IMR-90 (cell line): ENCODE data around the gene MAGI3. TPM values are rescaled to one million over a fixed set of nuclear protein-coding genes. Genes with fewer than 3 reads are reported as not detected.

Source experiments
- ATAC-seq: fragments of 200-7000 bp; cut with Tn5 transposase; 2 replicates; pipeline ENCODE4 v1.9.1; 2020; ENCODE audit warnings: low read depth, mild to moderate bottlenecking, moderate library complexity
- BruUV-seq: library from RNA; stranded (reverse); fragments of 400-500 nt; replicated peaks from 2 replicates; lab custom pipeline; 2021; lab: Mats Ljungman, UMichigan
- CTCF ChIA-PET: fragments of 300-600 bp; formaldehyde crosslinking; extraction: SDS; loops from one replicate; lab custom pipeline; 2021; ENCODE audit warnings: antibody characterized with exemption; lab: Yijun Ruan, JAX
- POLR2A ChIA-PET: fragments of 300-600 bp; sonication (Branson Sonifier 250); formaldehyde crosslinking; loops from one replicate; lab custom pipeline; 2022; ENCODE audit warnings: antibody characterized with exemption; ENCODE audit not compliant: unreplicated experiment; lab: Charles Lee
- DNase-seq: peaks from one replicate; pipeline ENCODE4 v3.0.0; 2013
- H2AFZ ChIP-seq: replicated peaks from 2 replicates; pipeline ENCODE3; 2013; ENCODE audit warnings: low read length, mild to moderate bottlenecking; ENCODE audit not compliant: poor library complexity
- H2AK5ac ChIP-seq: 2 replicates; pipeline ENCODE4 v1.6.1; 2013; ENCODE audit warnings: low read depth, low read length, inconsistent platforms
- H2AK9ac ChIP-seq: replicated peaks from 2 replicates; pipeline ENCODE3; 2013; ENCODE audit warnings: mild to moderate bottlenecking, low read depth, low read length, moderate library complexity; ENCODE audit not compliant: poor library complexity
- H2BK120ac ChIP-seq: 2 replicates; pipeline ENCODE4 v1.6.1; 2013; ENCODE audit warnings: low read depth, low read length, inconsistent platforms
- H2BK15ac ChIP-seq: 3 replicates; pipeline ENCODE4 v1.6.1; 2013; ENCODE audit warnings: low read depth, low read length, inconsistent platforms
- H2BK20ac ChIP-seq: 2 replicates; pipeline ENCODE4 v1.6.1; 2013; ENCODE audit warnings: low read depth, mild to moderate bottlenecking, inconsistent platforms, low read length, moderate library complexity
- H2BK5ac ChIP-seq: 2 replicates; pipeline ENCODE4 v1.6.1; 2013; ENCODE audit warnings: mild to moderate bottlenecking, low read depth, low read length, inconsistent platforms; ENCODE audit not compliant: poor library complexity, severe bottlenecking
- H3K14ac ChIP-seq: replicated peaks from 2 replicates; pipeline ENCODE4 v1.6.1; 2013; ENCODE audit warnings: low read depth, low read length, inconsistent platforms
- H3K18ac ChIP-seq: 2 replicates; pipeline ENCODE4 v1.6.1; 2013; ENCODE audit warnings: low read depth, low read length, control low read depth
- H3K23ac ChIP-seq: 2 replicates; pipeline ENCODE4 v1.6.1; 2013; ENCODE audit warnings: low read depth, low read length, inconsistent platforms
- H3K27ac ChIP-seq: 2 replicates; pipeline ENCODE4 v1.5.1; 2013; ENCODE audit warnings: mild to moderate bottlenecking, control low read depth, low read length; ENCODE audit not compliant: insufficient read depth
- H3K27me3 ChIP-seq: 2 replicates; pipeline ENCODE4 v1.6.1; 2013; ENCODE audit warnings: low read length; ENCODE audit not compliant: control insufficient read depth, insufficient read depth
- H3K36me3 ChIP-seq: 2 replicates; pipeline ENCODE4 v1.6.1; 2013; ENCODE audit warnings: low read length, mixed read lengths; ENCODE audit not compliant: control insufficient read depth, insufficient read depth
- H3K4ac ChIP-seq: 2 replicates; pipeline ENCODE4 v1.6.1; 2013; ENCODE audit warnings: low read depth, low read length, inconsistent platforms
- H3K4me1 ChIP-seq: 2 replicates; pipeline ENCODE4 v1.6.1; 2013; ENCODE audit warnings: low read length, mixed read lengths; ENCODE audit not compliant: control insufficient read depth, insufficient read depth
- H3K4me2 ChIP-seq: 2 replicates; pipeline ENCODE4 v1.6.1; 2013; ENCODE audit warnings: low read depth, mild to moderate bottlenecking, control low read depth, low read length, moderate library complexity
- H3K4me3 ChIP-seq: 2 replicates; pipeline ENCODE4 v1.5.1; 2013; ENCODE audit warnings: low read depth, mild to moderate bottlenecking, control low read depth, low read length, moderate library complexity; ENCODE audit not compliant: insufficient read depth
- H3K56ac ChIP-seq: 2 replicates; pipeline ENCODE4 v1.6.1; 2013; ENCODE audit warnings: low read length, inconsistent platforms; ENCODE audit not compliant: insufficient read depth; ENCODE audit errors: extremely low read depth
- H3K79me1 ChIP-seq, 2 experiments: 2 replicates each; pipeline ENCODE4 v1.6.1; 2013; ENCODE audit warnings: low read length in 2 of 2, inconsistent platforms in 1 of 2, low read depth in 1 of 2
- H3K9ac ChIP-seq: 2 replicates; pipeline ENCODE4 v1.6.1; 2013; ENCODE audit warnings: low read depth, low read length, control low read depth
- H3K9me1 ChIP-seq: 2 replicates; pipeline ENCODE4 v1.6.1; 2013; ENCODE audit warnings: low read length, inconsistent platforms; ENCODE audit not compliant: insufficient read depth
- H3K9me3 ChIP-seq: 2 replicates; pipeline ENCODE4 v1.6.1; 2013; ENCODE audit warnings: low read length; ENCODE audit not compliant: control insufficient read depth, insufficient read depth
- H4K20me1 ChIP-seq: 2 replicates; pipeline ENCODE4 v1.6.1; 2013; ENCODE audit warnings: low read length, inconsistent platforms; ENCODE audit not compliant: insufficient read depth
- H4K5ac ChIP-seq: 2 replicates; pipeline ENCODE4 v1.6.1; 2013; ENCODE audit warnings: mild to moderate bottlenecking, low read depth, low read length, control low read depth
- H4K8ac ChIP-seq, 2 experiments: 2 replicates each; pipeline ENCODE4 v1.6.1; 2013; ENCODE audit warnings: low read depth in 2 of 2, low read length in 2 of 2, control low read depth in 1 of 2, inconsistent platforms in 1 of 2
- H4K91ac ChIP-seq: 2 replicates; pipeline ENCODE4 v1.6.1; 2013; ENCODE audit warnings: low read depth, low read length, inconsistent platforms; ENCODE audit not compliant: insufficient read depth
- CHD1 ChIP-seq: IDR thresholded peaks from 2 replicates; pipeline ENCODE4 v1.6.1; 2012; ENCODE audit warnings: low read depth, low read length, improper control_type of control experiment
- SMC3 ChIP-seq: fragments of 150-350 bp; IDR thresholded peaks from 2 replicates; pipeline ENCODE4 v1.6.1; 2016; ENCODE audit warnings: low read depth, mild to moderate bottlenecking, antibody characterized with exemption, low read length, moderate library complexity
- WGBS, 2 experiments: methylation state at CpG; one replicate each; pipeline versions ENCODE4 v1.1.5 to v1.1.7; 2013; ENCODE audit warnings: missing lambda C conversion rate in 2 of 2; ENCODE audit not compliant: insufficient read length in 1 of 2; ENCODE audit errors: extremely low coverage in 2 of 2; 5-methylcytosine and 5-hydroxymethylcytosine counted together
- dilution Hi-C: fragments of 300-500 bp; cut with HindIII; formaldehyde crosslinking; loops from one replicate; pipeline ENCODE4 v1.14.3; 2018; ENCODE audit warnings: low sequenced_read_pairs; ENCODE audit not compliant: unreplicated experiment
- in situ Hi-C: fragments of 300-500 bp; cut with MboI; formaldehyde crosslinking; loops from 3 replicates; pipeline ENCODE4 v1.14.3; 2019; ENCODE audit warnings: low sequenced_read_pairs, inconsistent platforms, mixed read lengths
- intact Hi-C: fragments of 100-400 bp; cut with micrococcal nuclease; formaldehyde crosslinking; loops from 2 replicates; pipeline ENCODE4 v1.10.0; 2022
- polyA plus RNA-seq, 3 experiments: library from polyadenylated mRNA; depleted of rRNA; stranded (reverse); fragments of >200 nt; gene quantifications; 2 replicates each; pipeline ENCODE4 v1.2.3, GENCODE V29; 2012; ENCODE audit warnings: low replicate concordance in 1 of 3
- total RNA-seq: library from RNA; depleted of rRNA; stranded (reverse); fragments of >200 nt; gene quantifications from 2 replicates; pipeline ENCODE4 v1.2.3, GENCODE V29; 2012

Gene MAGI3
- total and polyA plus RNA-seq, 2 of the 4 experiments (the other 2 are of a cell fraction) = 2.5 to 8.8 TPM

DNA sequence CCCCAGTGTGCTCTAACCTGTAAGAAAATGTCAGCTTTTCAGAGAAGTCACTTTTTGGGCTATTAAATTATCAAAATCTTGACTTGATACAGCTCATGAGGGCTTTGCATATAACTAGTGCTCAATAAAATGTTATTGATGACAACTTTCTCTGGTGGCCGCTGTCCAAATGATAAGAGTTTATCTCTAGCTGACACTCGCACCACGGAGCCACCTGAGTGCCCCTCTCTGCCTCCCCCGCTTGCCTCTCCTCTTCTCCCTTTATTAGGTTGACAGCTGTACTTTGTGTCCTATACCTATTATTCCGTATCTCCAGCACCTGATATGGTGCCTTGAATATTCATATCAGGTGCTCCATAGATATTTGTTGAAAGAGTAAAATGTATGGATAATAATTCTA, 286.2 kb downstream of the MAGI3 start:
- Histone ChIP-seq H3K79me1 (no peaks in the 10 kb centered on the region), H3K27ac (no peak overlapping the region), H3K4ac (no peak overlapping the region), H2BK20ac (no peak overlapping the region), H3K18ac (no peak overlapping the region), H2BK15ac (no peak overlapping the region), H2AK9ac (no peak overlapping the region), H3K4me2 (no peak overlapping the region), H3K56ac (no peak overlapping the region), H3K4me3 (no peak overlapping the region), H3K9me3 (no peaks in the 10 kb centered on the region), H3K23ac (no peak overlapping the region), H3K36me3 (no peaks in the 10 kb centered on the region), H2AK5ac (no peak overlapping the region), H4K91ac (no peak overlapping the region), H3K4me1 (peaks cover 2% of the 10 kb centered on the region; the same call in 1 of the 2 replicates), H4K8ac (no peak overlapping the region), H2BK120ac (no peak overlapping the region), H3K27me3 (no peaks in the 10 kb centered on the region), H4K5ac (no peak overlapping the region), H2AFZ (no peak overlapping the region), H3K9me1 (peaks cover 6% of the 10 kb centered on the region; the same call in 1 of the 2 replicates), H3K14ac (no peak overlapping the region), H3K9ac (no peak overlapping the region), H4K20me1 (no peaks in the 10 kb centered on the region), H2BK5ac (no peak overlapping the region)
- ATAC-seq (no peak), DNase-seq (no peak)
- ChIA-PET CTCF (no interaction called here), POLR2A (no interaction called here)
- 60% methylated on average over 1 of the region's 5 CpGs; no CpG with 5 or more reads in 1 of the 2 experiments for WGBS, 2 experiments
- TF ChIP-seq CHD1 = no peak
- TF ChIP-seq SMC3 = no peak
- dilution Hi-C loops = no loop called here
- BruUV-seq = no TSS peak
- intact Hi-C loops = loop anchor here (5.0 to 10.0 kb wide), 5 partner anchors 222 to 959 kb away; partner anchors contain the start of genes LRIG2 and PPM1J
- in situ Hi-C loops = loop anchor here (5.0 to 25.0 kb wide), 2 partner anchors 529 to 964 kb away; partner anchors contain the start of genes PPM1J and RHOC
